ENCODE results near the gene CPNE9. TPM values are rescaled to one million over a fixed set of nuclear protein-coding genes. Genes with fewer than 3 reads are reported as not detected.
A peak's percentile ranks its signal among the peaks of the same experiment; 100 is the strongest.

The CPNE9 gene
- polyA plus RNA-seq, 4 donors = 0.35 to 0.92 TPM; not detected in 2

DNA sequence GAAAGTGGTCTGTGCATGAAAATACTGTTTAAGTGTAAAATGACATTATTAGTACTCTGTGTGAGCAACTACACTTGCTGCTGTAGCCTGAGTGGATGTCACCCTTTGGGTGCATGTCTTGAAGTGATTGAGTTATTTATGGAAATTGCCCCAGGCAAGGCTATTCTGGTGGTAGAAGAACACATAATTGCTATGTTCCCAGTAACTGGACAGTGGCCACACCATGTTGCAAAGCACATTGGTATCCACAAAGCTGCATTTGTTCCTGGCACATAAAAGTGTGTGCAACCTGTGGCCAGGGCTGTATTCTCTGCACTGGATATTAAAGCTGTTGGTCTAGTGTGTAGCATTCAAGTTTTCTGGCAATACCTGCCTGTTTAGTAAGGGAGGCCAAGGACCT lies 30.6 kb upstream of the CPNE9 start:
- FAIRE-seq (no peak), DNase-seq (no peak)
- H3K36me3 ChIP-seq (ENCODE audit: control insufficient read depth in 3 of 3, insufficient read depth in 2 of 3, low read depth in 1 of 3, low read length in 3 of 3) = peaks cover 23 to 62% (median 45%) of the 10 kb centered on the region in 3 donors
- no peak overlapping the region for H3K27ac ChIP-seq (ENCODE audit: low read depth in 1 of 3, low read length in 2 of 3)
- H3K27me3 ChIP-seq (ENCODE audit: control insufficient read depth in 3 of 3, insufficient read depth in 3 of 3, low read length in 3 of 3) = no peaks in the 10 kb centered on the region
- H3K4me3 ChIP-seq (ENCODE audit: low read depth in 1 of 3, low read length in 3 of 3) = no peak overlapping the region
- no peaks in the 10 kb centered on the region for H3K9me3 ChIP-seq (ENCODE audit: control insufficient read depth in 2 of 2, insufficient read depth in 1 of 2, low read depth in 1 of 2, low read length in 1 of 2)
- H3K4me1 ChIP-seq (ENCODE audit: control insufficient read depth in 3 of 3, insufficient read depth in 2 of 3, low read depth in 1 of 3, low read length in 2 of 3) = no peaks in the 10 kb centered on the region

DNA sequence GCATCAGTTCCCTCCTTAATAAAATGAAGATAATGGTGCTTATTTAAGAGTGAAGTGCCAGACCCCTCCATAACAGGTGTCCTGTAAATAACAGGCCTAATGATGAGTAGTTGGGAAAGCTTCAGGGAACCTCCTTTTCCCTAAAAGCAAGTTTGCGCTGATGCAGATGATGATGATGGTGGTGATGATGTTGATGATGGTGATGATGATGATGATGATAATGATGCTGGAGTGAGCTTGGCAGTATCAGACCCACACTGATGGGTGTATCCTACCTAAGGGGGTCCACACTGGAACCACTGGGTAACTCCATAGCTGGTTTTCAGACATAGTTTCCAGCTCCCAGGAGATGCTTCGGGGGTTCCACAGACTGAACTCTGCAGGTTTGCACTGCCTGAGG lies 29.9 kb upstream of the CPNE9 start:
- 94 to 100% (median 99%) methylated on average over 2 of the region's 2 CpGs for WGBS, 3 donors
- H3K9me3 ChIP-seq (ENCODE audit: control insufficient read depth in 2 of 2, insufficient read depth in 1 of 2, low read depth in 1 of 2, low read length in 1 of 2) = no peaks in the 10 kb centered on the region
- DNase-seq (no peak), FAIRE-seq (no peak)
- peaks cover 0 to 3% (median 0%) of the 10 kb centered on the region in 3 donors for H3K4me1 ChIP-seq (ENCODE audit: control insufficient read depth in 3 of 3, insufficient read depth in 2 of 3, low read depth in 1 of 3, low read length in 2 of 3)
- H3K27me3 ChIP-seq (ENCODE audit: control insufficient read depth in 3 of 3, insufficient read depth in 3 of 3, low read length in 3 of 3) = no peaks in the 10 kb centered on the region
- no peak overlapping the region for H3K4me3 ChIP-seq (ENCODE audit: low read depth in 1 of 3, low read length in 3 of 3)
- H3K27ac ChIP-seq (ENCODE audit: low read depth in 1 of 3, low read length in 2 of 3) = no peak overlapping the region
- H3K36me3 ChIP-seq (ENCODE audit: control insufficient read depth in 3 of 3, insufficient read depth in 2 of 3, low read depth in 1 of 3, low read length in 3 of 3) = peaks cover 27 to 62% (median 47%) of the 10 kb centered on the region in 3 donors

DNA sequence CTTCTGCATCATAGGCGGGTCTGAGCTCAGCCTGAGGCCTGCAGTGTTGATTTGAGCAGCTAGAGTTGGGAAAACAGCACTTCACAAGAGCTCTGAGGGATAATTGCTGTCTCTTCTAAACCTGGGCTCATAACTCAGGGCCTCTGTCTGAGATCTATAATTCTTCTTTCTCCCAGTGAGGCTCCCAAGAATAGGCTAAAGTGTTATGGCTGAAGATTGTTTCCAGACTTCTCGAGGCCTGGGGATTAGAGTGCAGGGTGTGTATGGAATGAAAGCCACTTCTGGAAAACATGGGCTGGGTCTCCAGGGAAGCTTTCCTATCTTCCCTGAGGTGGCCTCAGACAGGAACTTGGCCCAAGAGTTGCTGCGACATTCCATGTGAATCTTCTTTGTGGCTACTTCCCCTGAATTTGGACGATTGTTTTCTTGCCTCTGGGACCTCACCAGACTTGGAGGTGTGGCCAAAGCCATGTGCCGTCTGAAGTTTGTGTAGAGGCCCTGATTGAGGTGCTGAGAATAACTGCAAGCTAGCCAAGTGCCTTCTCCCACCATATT lies 27.8 kb upstream of the CPNE9 start:
- Histone ChIP-seq H3K4me1 (ENCODE audit: control insufficient read depth in 3 of 3, insufficient read depth in 2 of 3, low read depth in 1 of 3, low read length in 2 of 3) (peaks cover 0 to 21% (median 0%) of the 10 kb centered on the region in 3 donors), H3K9me3 (ENCODE audit: control insufficient read depth in 2 of 2, insufficient read depth in 1 of 2, low read depth in 1 of 2, low read length in 1 of 2) (no peaks in the 10 kb centered on the region), H3K4me3 (ENCODE audit: low read depth in 1 of 3, low read length in 3 of 3) (no peak overlapping the region), H3K27me3 (ENCODE audit: control insufficient read depth in 3 of 3, insufficient read depth in 3 of 3, low read length in 3 of 3) (no peaks in the 10 kb centered on the region), H3K27ac (ENCODE audit: low read depth in 1 of 3, low read length in 2 of 3) (no peak overlapping the region), H3K36me3 (ENCODE audit: control insufficient read depth in 3 of 3, insufficient read depth in 2 of 3, low read depth in 1 of 3, low read length in 3 of 3) (peaks cover 33 to 68% (median 46%) of the 10 kb centered on the region in 3 donors)
- no peak for DNase-seq
- WGBS, 3 donors = 78 to 93% (median 86%) methylated on average over 5 of the region's 5 CpGs
- no peak for FAIRE-seq

DNA sequence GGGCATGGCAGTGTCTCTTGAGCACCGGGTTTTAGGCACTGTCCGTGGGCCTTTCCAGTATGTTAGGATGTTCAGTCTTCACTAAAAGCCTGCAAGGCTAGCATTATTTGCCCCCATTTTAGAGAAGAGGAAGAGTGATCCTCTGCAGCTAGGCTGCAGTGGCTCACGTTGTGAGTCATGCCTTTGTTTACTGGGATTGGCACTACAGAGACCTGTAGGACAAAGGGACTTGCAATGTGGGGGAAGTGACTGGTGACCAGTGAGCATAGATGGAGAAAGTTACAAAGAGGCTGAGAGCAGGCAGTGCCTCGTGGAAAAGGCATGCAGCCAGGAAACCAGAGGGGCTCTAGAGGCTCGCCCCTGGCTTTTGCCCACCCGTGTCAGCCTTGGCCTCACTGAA lies 26.8 kb upstream of the CPNE9 start:
- DNase-seq = no peak
- WGBS, 3 donors = 83 to 85% (median 84%) methylated on average over 6 of the region's 6 CpGs
- Histone ChIP-seq H3K4me1 (ENCODE audit: control insufficient read depth in 3 of 3, insufficient read depth in 2 of 3, low read depth in 1 of 3, low read length in 2 of 3) (peaks cover 0 to 30% (median 2%) of the 10 kb centered on the region in 3 donors), H3K27ac (ENCODE audit: low read depth in 1 of 3, low read length in 2 of 3) (no peak overlapping the region), H3K9me3 (ENCODE audit: control insufficient read depth in 2 of 2, insufficient read depth in 1 of 2, low read depth in 1 of 2, low read length in 1 of 2) (no peaks in the 10 kb centered on the region), H3K4me3 (ENCODE audit: low read depth in 1 of 3, low read length in 3 of 3) (no peak overlapping the region), H3K36me3 (ENCODE audit: control insufficient read depth in 3 of 3, insufficient read depth in 2 of 3, low read depth in 1 of 3, low read length in 3 of 3) (peaks cover 33 to 70% (median 41%) of the 10 kb centered on the region in 3 donors), H3K27me3 (ENCODE audit: control insufficient read depth in 3 of 3, insufficient read depth in 3 of 3, low read length in 3 of 3) (no peaks in the 10 kb centered on the region)
- no peak for FAIRE-seq

DNA sequence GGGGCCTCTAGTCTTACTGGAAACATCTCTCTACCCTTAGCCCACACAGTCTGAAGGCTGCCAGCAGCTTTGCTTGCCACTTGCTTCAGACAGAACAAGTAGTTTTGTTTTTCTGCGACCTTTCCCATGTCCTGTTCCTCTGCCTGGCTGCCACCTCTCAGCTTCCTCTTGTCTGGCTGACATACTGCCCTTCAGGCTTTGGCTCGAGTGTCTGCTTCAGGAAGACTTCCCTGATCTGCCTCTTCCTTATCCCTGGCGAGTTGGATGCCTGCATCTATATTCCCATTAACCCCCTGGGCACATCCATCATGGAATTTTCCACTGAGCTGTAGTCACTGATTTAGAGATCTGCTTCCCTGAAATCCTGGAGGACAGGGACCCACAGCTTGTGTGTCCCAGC lies 25.1 kb upstream of the CPNE9 start:
- 86 to 89% (median 88%) methylated on average over 3 of the region's 3 CpGs for WGBS, 3 donors
- no peak for FAIRE-seq

DNA sequence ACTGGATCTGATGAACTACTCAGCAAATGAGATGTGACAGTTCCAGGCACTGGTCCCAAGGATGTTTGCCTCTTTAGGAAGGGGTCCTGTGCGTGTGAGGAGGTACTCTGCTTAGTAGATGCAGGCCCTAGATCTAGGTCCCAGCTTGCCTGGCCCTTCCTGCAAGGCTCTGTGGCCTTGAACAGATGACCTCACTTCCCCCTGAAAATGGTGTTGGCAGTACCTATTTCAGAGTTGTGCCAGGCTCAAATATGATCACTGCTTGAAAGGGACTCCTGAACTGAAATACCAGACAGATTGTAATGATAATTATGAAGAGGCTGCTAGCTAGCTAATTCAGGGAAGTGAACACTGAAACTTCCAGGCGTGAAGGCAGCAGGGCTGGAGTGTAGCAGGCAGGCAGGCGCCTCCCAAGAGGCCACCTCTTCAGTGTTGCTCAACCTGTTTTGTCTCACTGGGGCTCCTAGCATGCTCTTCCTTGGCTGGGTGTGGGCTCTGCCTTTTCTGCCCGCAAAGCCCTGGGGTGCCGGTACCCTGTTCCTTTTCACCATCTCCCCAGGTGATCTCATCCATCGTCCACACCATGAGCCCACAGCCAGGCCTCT lies 24.1 kb upstream of the CPNE9 start:
- H3K27me3 ChIP-seq (ENCODE audit: control insufficient read depth in 3 of 3, insufficient read depth in 3 of 3, low read length in 3 of 3) = no peaks in the 10 kb centered on the region
- peaks cover 21 to 80% (median 28%) of the 10 kb centered on the region in 3 donors for H3K36me3 ChIP-seq (ENCODE audit: control insufficient read depth in 3 of 3, insufficient read depth in 2 of 3, low read depth in 1 of 3, low read length in 3 of 3)

More for the DNA sequence above, 25.1 kb upstream of the CPNE9 start:
- DNase-seq = no peak
- Histone ChIP-seq H3K4me3 (ENCODE audit: low read depth in 1 of 3, low read length in 3 of 3) (no peak overlapping the region), H3K27ac (ENCODE audit: low read depth in 1 of 3, low read length in 2 of 3) (no peak overlapping the region), H3K36me3 (ENCODE audit: control insufficient read depth in 3 of 3, insufficient read depth in 2 of 3, low read depth in 1 of 3, low read length in 3 of 3) (peaks cover 25 to 72% (median 30%) of the 10 kb centered on the region in 3 donors), H3K4me1 (ENCODE audit: control insufficient read depth in 3 of 3, insufficient read depth in 2 of 3, low read depth in 1 of 3, low read length in 2 of 3) (peaks cover 0 to 38% (median 5%) of the 10 kb centered on the region in 3 donors), H3K9me3 (ENCODE audit: control insufficient read depth in 2 of 2, insufficient read depth in 1 of 2, low read depth in 1 of 2, low read length in 1 of 2) (no peaks in the 10 kb centered on the region), H3K27me3 (ENCODE audit: control insufficient read depth in 3 of 3, insufficient read depth in 3 of 3, low read length in 3 of 3) (no peaks in the 10 kb centered on the region)

DNA sequence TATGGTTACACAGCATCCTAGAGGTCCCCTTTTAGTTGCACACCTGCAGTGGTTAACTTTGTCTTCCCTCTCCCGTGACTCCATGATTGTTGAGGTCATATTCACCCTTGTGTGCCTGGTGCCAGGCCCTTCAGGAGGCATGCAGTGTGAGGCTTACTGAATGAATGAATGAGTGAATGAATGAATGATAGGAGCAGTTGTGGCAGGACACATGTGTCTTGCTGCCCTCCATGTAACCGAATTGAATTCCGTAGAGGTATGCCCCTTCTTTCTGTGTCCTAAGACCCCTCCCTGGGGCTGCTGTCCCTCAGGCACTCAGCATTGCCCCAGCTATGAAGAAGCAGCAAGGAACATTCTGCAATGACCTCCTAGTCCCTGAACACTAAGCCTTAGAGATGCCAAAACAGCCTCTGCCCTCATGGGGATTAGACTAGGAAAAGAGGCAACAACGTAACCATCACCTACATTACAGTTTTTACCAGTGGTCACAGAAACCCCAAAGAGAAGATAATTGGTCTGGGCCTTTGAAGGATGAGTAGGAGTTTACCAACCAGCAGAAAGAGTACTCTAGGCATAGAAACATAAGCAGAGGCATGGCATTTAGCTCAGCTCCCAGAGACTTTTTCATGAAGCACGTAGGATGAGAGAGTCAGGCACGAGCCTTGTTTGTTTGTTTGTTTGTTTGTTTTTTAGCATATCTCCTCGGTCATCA lies 22.5 kb upstream of the CPNE9 start:
- Histone ChIP-seq H3K36me3 (ENCODE audit: control insufficient read depth in 3 of 3, insufficient read depth in 2 of 3, low read depth in 1 of 3, low read length in 3 of 3) (peaks cover 23 to 87% (median 29%) of the 10 kb centered on the region in 3 donors), H3K4me1 (ENCODE audit: control insufficient read depth in 3 of 3, insufficient read depth in 2 of 3, low read depth in 1 of 3, low read length in 2 of 3) (peaks cover 0 to 38% (median 5%) of the 10 kb centered on the region in 3 donors), H3K27ac (ENCODE audit: low read depth in 1 of 3, low read length in 2 of 3) (peak overlapping the region in 2 of 3 donors; percentile 21 to 50), H3K4me3 (ENCODE audit: low read depth in 1 of 3, low read length in 3 of 3) (no peak overlapping the region), H3K27me3 (ENCODE audit: control insufficient read depth in 3 of 3, insufficient read depth in 3 of 3, low read length in 3 of 3) (no peaks in the 10 kb centered on the region), H3K9me3 (ENCODE audit: control insufficient read depth in 2 of 2, insufficient read depth in 1 of 2, low read depth in 1 of 2, low read length in 1 of 2) (no peaks in the 10 kb centered on the region)
- DNase-seq (no peak), FAIRE-seq (no peak)
- WGBS, 3 donors = 60 to 84% (median 73%) methylated on average over 7 of the region's 7 CpGs

More for the DNA sequence above, 24.1 kb upstream of the CPNE9 start:
- Histone ChIP-seq H3K27ac (ENCODE audit: low read depth in 1 of 3, low read length in 2 of 3) (peak overlapping the region in 1 of 3 donors; percentile 50), H3K9me3 (ENCODE audit: control insufficient read depth in 2 of 2, insufficient read depth in 1 of 2, low read depth in 1 of 2, low read length in 1 of 2) (no peaks in the 10 kb centered on the region), H3K4me3 (ENCODE audit: low read depth in 1 of 3, low read length in 3 of 3) (no peak overlapping the region), H3K4me1 (ENCODE audit: control insufficient read depth in 3 of 3, insufficient read depth in 2 of 3, low read depth in 1 of 3, low read length in 2 of 3) (peaks cover 0 to 38% (median 5%) of the 10 kb centered on the region in 3 donors)
- WGBS, 3 donors = 92 to 94% (median 93%) methylated on average over 6 of the region's 6 CpGs
- FAIRE-seq (no peak), DNase-seq (peak in 1 of 2 donors; percentile 61)

DNA sequence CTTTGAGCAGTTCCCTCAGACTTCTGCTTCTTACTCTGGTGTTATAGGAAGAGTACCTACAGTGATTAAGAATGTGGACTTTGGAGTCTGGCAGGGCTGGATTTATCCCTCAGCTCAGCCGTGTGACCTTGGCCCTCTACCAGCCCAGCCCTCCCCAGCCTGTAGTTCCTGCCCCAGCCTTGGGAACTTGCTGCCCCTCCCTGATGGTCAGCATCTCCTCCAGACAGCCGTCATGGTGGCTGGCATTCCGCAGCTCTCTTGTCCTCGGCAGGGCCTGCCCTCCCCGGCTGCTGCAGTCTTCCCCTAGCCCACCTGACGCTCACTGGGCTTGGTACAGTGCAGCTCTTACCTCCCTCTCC lies 21.9 kb upstream of the CPNE9 start:
- DNase-seq = peak; percentile 87 to 94
- Histone ChIP-seq H3K27me3 (ENCODE audit: control insufficient read depth in 3 of 3, insufficient read depth in 3 of 3, low read length in 3 of 3) (no peaks in the 10 kb centered on the region), H3K27ac (ENCODE audit: low read depth in 1 of 3, low read length in 2 of 3) (peak overlapping the region in 1 of 3 donors; percentile 74), H3K36me3 (ENCODE audit: control insufficient read depth in 3 of 3, insufficient read depth in 2 of 3, low read depth in 1 of 3, low read length in 3 of 3) (peaks cover 23 to 89% (median 26%) of the 10 kb centered on the region in 3 donors), H3K4me3 (ENCODE audit: low read depth in 1 of 3, low read length in 3 of 3) (no peak overlapping the region), H3K4me1 (ENCODE audit: control insufficient read depth in 3 of 3, insufficient read depth in 2 of 3, low read depth in 1 of 3, low read length in 2 of 3) (peaks cover 0 to 38% (median 5%) of the 10 kb centered on the region in 3 donors), H3K9me3 (ENCODE audit: control insufficient read depth in 2 of 2, insufficient read depth in 1 of 2, low read depth in 1 of 2, low read length in 1 of 2) (no peaks in the 10 kb centered on the region)
- no peak for FAIRE-seq
- 30 to 70% (median 49%) methylated on average over 6 of the region's 6 CpGs for WGBS, 3 donors
